ENCODE measurements around the gene KRTAP20-2. TPM values are rescaled to one million over a fixed set of nuclear protein-coding genes. Genes with fewer than 3 reads are reported as not detected.

The KRTAP20-2 gene
- polyA plus RNA-seq, 1 experiment = not detected

- no peak for TF ChIP-seq CTCF (IDR thresholded peaks at IDR 0.05; ENCODE audit: low read depth, low read length)
- Histone ChIP-seq H3K27ac (ENCODE audit: low read depth, low read length) (no peak overlapping the region), H3K4me3 (ENCODE audit: low read depth, low read length) (no peak overlapping the region), H3K9me3 (ENCODE audit: control insufficient read depth, insufficient read depth, low read length) (peaks cover 21% of the 10 kb centered on the region), H3K27me3 (ENCODE audit: control insufficient read depth, insufficient read depth, low read length) (no peaks in the 10 kb centered on the region)
- CTCF ChIA-PET = no interaction called here
- no peak for DNase-seq (ENCODE audit: low read depth, low spot score)
- POLR2A ChIA-PET = no interaction called here
Observed at GRCh38 chr21:30605968-30606367, 29.0 kb upstream of the KRTAP20-2 start.

- Histone ChIP-seq H3K27ac (ENCODE audit: low read depth, low read length) (no peak overlapping the region), H3K27me3 (ENCODE audit: control insufficient read depth, insufficient read depth, low read length) (no peaks in the 10 kb centered on the region), H3K9me3 (ENCODE audit: control insufficient read depth, insufficient read depth, low read length) (peaks cover 12% of the 10 kb centered on the region), H3K4me3 (ENCODE audit: low read depth, low read length) (no peak overlapping the region)
- TF ChIP-seq CTCF (IDR thresholded peaks at IDR 0.05; ENCODE audit: low read depth, low read length) = no peak
- DNase-seq (ENCODE audit: low read depth, low spot score) = no peak
- CTCF ChIA-PET = no interaction called here
- POLR2A ChIA-PET = no interaction called here
Observed at GRCh38 chr21:30612132-30612531, 22.9 kb upstream of the KRTAP20-2 start.

GRCh38 chr21:30613836-30614235 lies 21.2 kb upstream of the KRTAP20-2 start, which contains the start of gene KRTAP6-1:
KRTAP6-1 (minus strand) TSS chr21:30613930; CDS start chr21:30613904, 26 bp downstream.
- CTCF ChIA-PET = no interaction called here
- TF ChIP-seq CTCF (IDR thresholded peaks at IDR 0.05; ENCODE audit: low read depth, low read length) = no peak

GRCh38 chr21:30615199-30615598 lies 19.8 kb upstream of the KRTAP20-2 start:
- Histone ChIP-seq H3K9me3 (ENCODE audit: control insufficient read depth, insufficient read depth, low read length) (peaks cover 9% of the 10 kb centered on the region), H3K27ac (ENCODE audit: low read depth, low read length) (no peak overlapping the region), H3K4me3 (ENCODE audit: low read depth, low read length) (no peak overlapping the region), H3K27me3 (ENCODE audit: control insufficient read depth, insufficient read depth, low read length) (no peaks in the 10 kb centered on the region)
- no peak for DNase-seq (ENCODE audit: low read depth, low spot score)
- TF ChIP-seq CTCF (IDR thresholded peaks at IDR 0.05; ENCODE audit: low read depth, low read length) = no peak
- ChIA-PET POLR2A (no interaction called here), CTCF (no interaction called here)

More at GRCh38 chr21:30613836-30614235, 21.2 kb upstream of the KRTAP20-2 start, which contains the start of gene KRTAP6-1:
- H3K9me3 ChIP-seq (ENCODE audit: control insufficient read depth, insufficient read depth, low read length) = peaks cover 9% of the 10 kb centered on the region
- POLR2A ChIA-PET = no interaction called here
- no peak within 1 kb of the TSS for H3K27ac ChIP-seq (ENCODE audit: low read depth, low read length)
- no peaks in the 10 kb centered on the region for H3K27me3 ChIP-seq (ENCODE audit: control insufficient read depth, insufficient read depth, low read length)
- H3K4me3 ChIP-seq (ENCODE audit: low read depth, low read length) = no peak within 1 kb of the TSS
- DNase-seq (ENCODE audit: low read depth, low spot score) = no peak

- H3K4me3 ChIP-seq (ENCODE audit: low read depth, low read length) = no peak within 1 kb of the TSS
- H3K9me3 ChIP-seq (ENCODE audit: control insufficient read depth, insufficient read depth, low read length) = peaks cover 12% of the 10 kb centered on the region
- no peak for DNase-seq (ENCODE audit: low read depth, low spot score)
- POLR2A ChIA-PET = no interaction called here
- TF ChIP-seq CTCF (IDR thresholded peaks at IDR 0.05; ENCODE audit: low read depth, low read length) = no peak
- H3K27me3 ChIP-seq (ENCODE audit: control insufficient read depth, insufficient read depth, low read length) = no peaks in the 10 kb centered on the region
- no peak within 1 kb of the TSS for H3K27ac ChIP-seq (ENCODE audit: low read depth, low read length)
- CTCF ChIA-PET = no interaction called here
Observed at GRCh38 chr21:30616125-30616524, 18.9 kb upstream of the KRTAP20-2 start, which contains the start of gene KRTAP20-1. KRTAP20-1 (plus strand) TSS chr21:30616425; CDS start chr21:30616455, 30 bp downstream.

Measured in AG04450 (cell line).